Trophoblast cell (in vitro differentiated cells and primary cell): Measurements from ENCODE around the gene IL1R1.

Experiments
- DNase-seq, 2 donors: peaks; one replicate each; pipeline ENCODE4 v3.0.0-alpha.2; 2016
- H2AFZ ChIP-seq: 2 replicates; pipeline ENCODE4 v1.6.1; 2013; ENCODE audit warnings: low read length, moderate library complexity, mild to moderate bottlenecking; ENCODE audit not compliant: insufficient read depth, poor library complexity
- H2AK5ac ChIP-seq: 2 replicates; pipeline ENCODE4 v1.6.1; 2013; ENCODE audit warnings: mild to moderate bottlenecking, low read length
- H2BK120ac ChIP-seq: 2 replicates; pipeline ENCODE4 v1.6.1; 2013; ENCODE audit warnings: low read length, mild to moderate bottlenecking, moderate library complexity; ENCODE audit not compliant: insufficient read depth, poor library complexity
- H2BK12ac ChIP-seq: 2 replicates; pipeline ENCODE4 v1.6.1; 2013; ENCODE audit warnings: mild to moderate bottlenecking, low read length, moderate library complexity
- H2BK5ac ChIP-seq: 2 replicates; pipeline ENCODE4 v1.6.1; 2013; ENCODE audit warnings: low read length, low read depth, moderate library complexity, mild to moderate bottlenecking; ENCODE audit not compliant: poor library complexity
- H3K14ac ChIP-seq: 2 replicates; pipeline ENCODE4 v1.6.1; 2013; ENCODE audit warnings: mild to moderate bottlenecking, low read length
- H3K18ac ChIP-seq: 2 replicates; pipeline ENCODE4 v1.6.1; 2013; ENCODE audit warnings: mild to moderate bottlenecking, low read length
- H3K23ac ChIP-seq: 2 replicates; pipeline ENCODE4 v1.6.1; 2013; ENCODE audit warnings: low read length
- H3K27ac ChIP-seq: 2 replicates; pipeline ENCODE4 v1.5.1; 2013; ENCODE audit warnings: low read depth, mild to moderate bottlenecking, inconsistent platforms, low read length, moderate library complexity
- H3K27me3 ChIP-seq: 2 replicates; pipeline ENCODE4 v1.6.1; 2013; ENCODE audit warnings: inconsistent platforms, mild to moderate bottlenecking, low read length, moderate library complexity; ENCODE audit not compliant: insufficient read depth
- H3K36me3 ChIP-seq, 2 experiments: 1 replicate in 1 of 2; 2 replicates in 1 of 2; pipeline ENCODE4 v1.6.1; 2013; ENCODE audit warnings: low read length in 2 of 2, mild to moderate bottlenecking in 2 of 2, moderate library complexity in 1 of 2; ENCODE audit not compliant: insufficient read depth in 2 of 2, control insufficient read depth in 1 of 2
- H3K4ac ChIP-seq: 2 replicates; pipeline ENCODE4 v1.6.1; 2013; ENCODE audit warnings: low read depth, mild to moderate bottlenecking, low read length, moderate library complexity
- H3K4me1 ChIP-seq, 2 experiments: 1 replicate in 1 of 2; 2 replicates in 1 of 2; pipeline ENCODE4 v1.6.1; 2013; ENCODE audit warnings: low read length in 2 of 2, mild to moderate bottlenecking in 2 of 2, moderate library complexity in 1 of 2; ENCODE audit not compliant: insufficient read depth in 2 of 2, control insufficient read depth in 1 of 2
- H3K4me2 ChIP-seq: 2 replicates; pipeline ENCODE4 v1.6.1; 2013; ENCODE audit warnings: inconsistent platforms, mild to moderate bottlenecking, low read length, moderate library complexity
- H3K4me3 ChIP-seq: 2 replicates; pipeline ENCODE4 v1.5.1; 2013; ENCODE audit warnings: mild to moderate bottlenecking, low read depth, low read length, inconsistent platforms
- H3K79me1 ChIP-seq: one replicate; pipeline ENCODE4 v1.6.1; 2013; ENCODE audit warnings: low read length
- H3K79me2 ChIP-seq: 2 replicates; pipeline ENCODE4 v1.6.1; 2013; ENCODE audit warnings: low read length, mild to moderate bottlenecking; ENCODE audit not compliant: control insufficient read depth, insufficient read depth, poor library complexity
- H3K9ac ChIP-seq: 2 replicates; pipeline ENCODE4 v1.6.1; 2013; ENCODE audit warnings: mild to moderate bottlenecking, low read length
- H3K9me3 ChIP-seq: 2 replicates; pipeline ENCODE4 v1.6.1; 2013; ENCODE audit warnings: low read depth, mild to moderate bottlenecking, control low read depth, inconsistent platforms, low read length; ENCODE audit not compliant: insufficient read depth
- H4K12ac ChIP-seq: 2 replicates; pipeline ENCODE4 v1.6.1; 2013; ENCODE audit warnings: low read depth, mild to moderate bottlenecking, low read length, moderate library complexity
- H4K8ac ChIP-seq: 2 replicates; pipeline ENCODE4 v1.6.1; 2013; ENCODE audit warnings: low read depth, mild to moderate bottlenecking, low read length, moderate library complexity
- H4K91ac ChIP-seq: one replicate; pipeline ENCODE4 v1.6.1; 2013; ENCODE audit warnings: low read depth, mild to moderate bottlenecking, low read length, moderate library complexity
- WGBS: extraction: QIAGEN DNeasy Blood & Tissue Kit; methylation state at CpG from one replicate; pipeline ENCODE4 v1.1.7; 2013; ENCODE audit warnings: missing lambda C conversion rate; ENCODE audit not compliant: insufficient read length, insufficient coverage; ENCODE audit errors: extremely low coverage; 5-methylcytosine and 5-hydroxymethylcytosine counted together

The IL1R1 gene

GRCh38 chr2:102098756-102099155 is 43.8 kb upstream of the IL1R1 start:
- H3K14ac ChIP-seq = no peak overlapping the region
- H3K4ac ChIP-seq = no peak overlapping the region
- H3K4me2 ChIP-seq = no peak overlapping the region
- H3K4me1 ChIP-seq = peaks cover 14 to 21% of the 10 kb centered on the region in 2 experiments
- H3K9me3 ChIP-seq = no peaks in the 10 kb centered on the region
- H3K79me2 ChIP-seq = peaks cover 3% of the 10 kb centered on the region
- no peak overlapping the region for H2AK5ac ChIP-seq
- no peak overlapping the region for H4K12ac ChIP-seq
- H3K23ac ChIP-seq = no peak overlapping the region
- H4K8ac ChIP-seq = no peak overlapping the region
- no peak overlapping the region for H3K27ac ChIP-seq
- H3K9ac ChIP-seq = no peak overlapping the region
- H4K91ac ChIP-seq = no peak overlapping the region
- DNase-seq = no peak
- no peaks in the 10 kb centered on the region for H3K27me3 ChIP-seq
- no peak overlapping the region for H2BK12ac ChIP-seq
- H3K36me3 ChIP-seq = no peaks in the 10 kb centered on the region
- WGBS = no CpG with 5 or more reads among the region's 4 CpGs
- no peak overlapping the region for H3K4me3 ChIP-seq
- no peak overlapping the region for H3K18ac ChIP-seq
- no peak overlapping the region for H2AFZ ChIP-seq
- no peak overlapping the region for H2BK5ac ChIP-seq
- no peak overlapping the region for H2BK120ac ChIP-seq
- H3K79me1 ChIP-seq = peaks cover 18% of the 10 kb centered on the region

GRCh38 chr2:102099536-102100298 is 42.8 kb upstream of the IL1R1 start:
- Histone ChIP-seq H3K79me1 (peaks cover 18% of the 10 kb centered on the region), H3K18ac (peak overlapping the region; percentile 57), H3K4me3 (no peak overlapping the region), H2BK5ac (peak overlapping the region; percentile 86), H3K23ac (no peak overlapping the region), H2AFZ (no peak overlapping the region), H3K4ac (peak overlapping the region; percentile 19), H3K9me3 (no peaks in the 10 kb centered on the region), H2AK5ac (peak overlapping the region; percentile 70), H3K36me3 (no peaks in the 10 kb centered on the region), H2BK120ac (peak overlapping the region; percentile 89), H4K91ac (peak overlapping the region; percentile 83), H2BK12ac (peak overlapping the region; percentile 86), H3K79me2 (peaks cover 3% of the 10 kb centered on the region), H3K14ac (peak overlapping the region; percentile 74), H3K27ac (peak overlapping the region; percentile 86), H3K27me3 (no peaks in the 10 kb centered on the region), H3K4me2 (peak overlapping the region; percentile 25), H4K12ac (no peak overlapping the region), H3K4me1 (peaks cover 14 to 21% of the 10 kb centered on the region in 2 experiments), H4K8ac (peak overlapping the region; percentile 37), H3K9ac (no peak overlapping the region)
- peak; percentile 89 to 96 for DNase-seq
- no CpG with 5 or more reads among the region's 7 CpGs for WGBS

GRCh38 chr2:102100371-102101096 is 42.0 kb upstream of the IL1R1 start:
- no peak overlapping the region for H2BK12ac ChIP-seq
- WGBS = no CpG with 5 or more reads among the region's 5 CpGs

GRCh38 chr2:102101097-102101848 is 41.3 kb upstream of the IL1R1 start:
- H3K36me3 ChIP-seq = no peaks in the 10 kb centered on the region
- no peak overlapping the region for H4K12ac ChIP-seq
- peak in 1 of 2 donors; percentile 56 for DNase-seq
- H3K4me3 ChIP-seq = no peak overlapping the region
- H2AK5ac ChIP-seq = peak overlapping the region; percentile 77
- H2BK5ac ChIP-seq = peak overlapping the region; percentile 91
- H3K27me3 ChIP-seq = no peaks in the 10 kb centered on the region
- no CpG with 5 or more reads among the region's 5 CpGs for WGBS
- H2AFZ ChIP-seq = no peak overlapping the region
- H3K9ac ChIP-seq = no peak overlapping the region
- H3K79me1 ChIP-seq = peaks cover 17% of the 10 kb centered on the region
- peak overlapping the region; percentile 87 for H2BK120ac ChIP-seq
- peak overlapping the region; percentile 54 for H3K4ac ChIP-seq
- H3K27ac ChIP-seq = peak overlapping the region; percentile 86
- H3K79me2 ChIP-seq = peaks cover 3% of the 10 kb centered on the region
- H3K23ac ChIP-seq = no peak overlapping the region
- H3K4me2 ChIP-seq = no peak overlapping the region
- H3K4me1 ChIP-seq = peaks cover 14 to 20% of the 10 kb centered on the region in 2 experiments
- peak overlapping the region; percentile 4 for H4K8ac ChIP-seq
- H2BK12ac ChIP-seq = peak overlapping the region; percentile 96
- H3K14ac ChIP-seq = peak overlapping the region; percentile 80
- no peak overlapping the region for H3K18ac ChIP-seq
- H3K9me3 ChIP-seq = no peaks in the 10 kb centered on the region
- peak overlapping the region; percentile 65 for H4K91ac ChIP-seq

More at GRCh38 chr2:102100371-102101096, 42.0 kb upstream of the IL1R1 start:
- peaks cover 17% of the 10 kb centered on the region for H3K79me1 ChIP-seq
- no peaks in the 10 kb centered on the region for H3K9me3 ChIP-seq
- H3K23ac ChIP-seq = no peak overlapping the region
- H3K4ac ChIP-seq = no peak overlapping the region
- peak overlapping the region; percentile 91 for H2BK5ac ChIP-seq
- H4K91ac ChIP-seq = peak overlapping the region; percentile 75
- H3K4me3 ChIP-seq = no peak overlapping the region
- H3K4me1 ChIP-seq = peaks cover 14 to 20% of the 10 kb centered on the region in 2 experiments
- peak overlapping the region; percentile 87 for H2BK120ac ChIP-seq
- peak overlapping the region; percentile 86 for H3K27ac ChIP-seq
- H3K27me3 ChIP-seq = no peaks in the 10 kb centered on the region
- no peak overlapping the region for H3K18ac ChIP-seq
- no peak overlapping the region for H3K9ac ChIP-seq
- H3K79me2 ChIP-seq = peaks cover 3% of the 10 kb centered on the region
- H3K36me3 ChIP-seq = no peaks in the 10 kb centered on the region
- no peak overlapping the region for H2AK5ac ChIP-seq
- peak overlapping the region; percentile 4 for H4K8ac ChIP-seq
- H3K14ac ChIP-seq = no peak overlapping the region
- peak; percentile 86 to 98 for DNase-seq
- H4K12ac ChIP-seq = no peak overlapping the region
- no peak overlapping the region for H2AFZ ChIP-seq
- H3K4me2 ChIP-seq = no peak overlapping the region
